Transverse colon (tissue), 3 donors: ENCODE data around the gene BSND.

Experiments used
- EP300 ChIP-seq: sonication (generic); formaldehyde crosslinking; IDR thresholded peaks from one replicate; pipeline ENCODE4 v1.6.1; 2017; ENCODE audit warnings: antibody characterized with exemption, low read depth
- POLR2AphosphoS5 ChIP-seq, 3 donors: sonication (generic); formaldehyde crosslinking; IDR thresholded peaks; one replicate each; pipeline ENCODE4 v1.6.1; 2016; ENCODE audit warnings: antibody characterized with exemption in 3 of 3

GRCh38 chr1:55061000-55061705 is 62.4 kb downstream of the BSND start:
- TF ChIP-seq EP300 (no peak), POLR2AphosphoS5 (IDR thresholded peaks at IDR 0.05) (no peak)
